GM06990 (cell line): Measurements from ENCODE around the gene CTNNA3.

Experiments used
- DNase-seq: peaks from one replicate; pipeline ENCODE4 v3.0.0-alpha.2; 2011; ENCODE audit not compliant: insufficient read length; ENCODE audit errors: extremely low read depth
- H3K27me3 ChIP-seq: replicated peaks from 2 replicates; pipeline ENCODE4 v1.6.0; 2011; ENCODE audit warnings: low read length; ENCODE audit not compliant: control insufficient read depth, insufficient read depth
- H3K36me3 ChIP-seq: 2 replicates; pipeline ENCODE4 v1.5.1; 2011; ENCODE audit warnings: low read length; ENCODE audit not compliant: control insufficient read depth, insufficient read depth
- H3K4me3 ChIP-seq: replicated peaks from 2 replicates; pipeline ENCODE4 v1.5.1; 2011; ENCODE audit warnings: low read depth, mild to moderate bottlenecking, control low read depth, low read length
- CTCF ChIP-seq: IDR thresholded peaks from 2 replicates; pipeline ENCODE4 v1.5.1; 2011; ENCODE audit warnings: low read length, control low read depth, mild to moderate bottlenecking, inconsistent platforms; ENCODE audit not compliant: insufficient read depth, poor library complexity, severe bottlenecking

The CTNNA3 gene

GRCh38 chr10:66234872-66235271 lies 1461.1 kb downstream of the CTNNA3 start:
- Histone ChIP-seq H3K27me3 (no peaks in the 10 kb centered on the region), H3K4me3 (no peak overlapping the region), H3K36me3 (no peaks in the 10 kb centered on the region)
- DNase-seq: no peak
- TF ChIP-seq CTCF: no peak

- DNase-seq: no peak
- Histone ChIP-seq H3K36me3 (no peaks in the 10 kb centered on the region), H3K27me3 (no peaks in the 10 kb centered on the region), H3K4me3 (no peak overlapping the region)
- TF ChIP-seq CTCF: no peak
Observed at GRCh38 chr10:66228887-66229286, 1467.1 kb downstream of the CTNNA3 start.

GRCh38 chr10:66223656-66224055 lies 1472.3 kb downstream of the CTNNA3 start:
- H3K36me3 ChIP-seq: no peaks in the 10 kb centered on the region
- H3K27me3 ChIP-seq: no peaks in the 10 kb centered on the region
- DNase-seq: no peak
- TF ChIP-seq CTCF: no peak
- no peak overlapping the region for H3K4me3 ChIP-seq

- no peaks in the 10 kb centered on the region for H3K36me3 ChIP-seq
- no peaks in the 10 kb centered on the region for H3K27me3 ChIP-seq
- no peak for TF ChIP-seq CTCF
- H3K4me3 ChIP-seq: no peak overlapping the region
- no peak for DNase-seq
Observed at GRCh38 chr10:66222462-66223046, 1473.4 kb downstream of the CTNNA3 start.

- H3K27me3 ChIP-seq: no peaks in the 10 kb centered on the region
- no peaks in the 10 kb centered on the region for H3K36me3 ChIP-seq
- H3K4me3 ChIP-seq: no peak overlapping the region
- no peak for TF ChIP-seq CTCF
- DNase-seq: no peak
Observed at GRCh38 chr10:66218981-66219587, 1476.9 kb downstream of the CTNNA3 start.
